ENCODE measurements around the gene MYOF. TPM values are rescaled to one million over a fixed set of nuclear protein-coding genes. Genes with fewer than 3 reads are reported as not detected.
A peak's percentile ranks its signal among the peaks of the same experiment; 100 is the strongest.

Gene MYOF
- total and polyA plus RNA-seq, 2 of the 8 experiments (the other 6 are each of a cell fraction or from before 2014, with no cell fraction given) = 0.98 to 2.3 TPM

DNA sequence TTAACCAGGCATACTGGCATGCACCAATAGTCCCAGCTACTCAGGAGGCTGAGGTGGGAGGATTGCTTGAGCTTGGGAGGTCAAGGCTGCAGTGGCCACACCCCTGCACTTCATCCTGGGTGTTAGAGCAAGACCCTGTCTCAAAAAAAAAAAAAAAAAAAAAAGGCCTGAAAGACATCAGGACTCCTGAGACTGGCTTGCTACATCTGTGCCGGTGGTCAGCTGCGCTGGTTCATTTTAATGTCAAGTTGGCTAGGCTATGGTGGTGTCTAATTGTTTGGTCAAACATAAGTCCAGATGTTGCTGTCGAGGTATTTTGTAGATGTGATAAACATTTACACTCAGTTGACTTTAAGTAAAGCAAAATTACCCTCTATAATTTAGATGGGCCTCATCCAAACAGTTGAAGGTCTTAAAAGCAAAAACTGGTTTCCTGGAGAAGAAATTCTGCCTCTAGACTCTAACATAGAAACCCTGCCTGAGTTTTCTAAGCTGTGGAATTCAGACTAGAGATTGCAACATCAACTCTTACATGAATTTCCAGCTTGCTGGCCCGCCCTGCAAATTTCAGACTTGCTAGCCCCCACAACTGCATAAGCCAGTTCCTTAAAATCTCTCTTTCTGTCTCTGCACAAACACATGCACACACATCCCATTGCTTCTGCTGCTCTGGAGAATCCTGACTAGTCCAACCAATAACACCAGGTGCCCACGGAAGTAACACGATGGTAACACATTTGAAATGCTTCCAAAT, 18.2 kb downstream of the MYOF start:
- Histone ChIP-seq H3K27ac (ENCODE audit: low read depth, low read length) (no peak overlapping the region), H3K79me2 (ENCODE audit: control insufficient read depth in 1 of 2, insufficient read depth in 2 of 2, low read length in 2 of 2) (no peaks in the 10 kb centered on the region), H3K4ac (replicated peaks; ENCODE audit: insufficient read length, low read depth, low read length) (no peak overlapping the region), H4K8ac (ENCODE audit: extremely low read depth, insufficient read depth, low read length) (no peak overlapping the region), H4K20me1 (replicated peaks in 1 of 2; ENCODE audit: control insufficient read depth in 1 of 2, insufficient read depth in 2 of 2, low read length in 2 of 2) (no peaks in the 10 kb centered on the region), H3K4me1 (replicated peaks in 1 of 4; ENCODE audit: control insufficient read depth in 3 of 4, insufficient read depth in 4 of 4, low read length in 3 of 4) (peaks cover 0 to 1% (median under 1%) of the 10 kb centered on the region in 4 experiments; a peak in 3 of 7 replicates), H3K56ac (replicated peaks; ENCODE audit: insufficient read length, low read depth, low read length) (no peak overlapping the region), H2BK20ac (ENCODE audit: low read length) (0 out of 2 replicates have a peak overlapping the region, but pooled peaks have one; percentile 32), H3K4me2 (ENCODE audit: insufficient read depth in 1 of 2, low read depth in 2 of 2, low read length in 2 of 2) (no peak overlapping the region), H4K91ac (replicated peaks; ENCODE audit: insufficient read length, low read length) (no peak overlapping the region), H2BK120ac (replicated peaks; ENCODE audit: low read depth, low read length) (no peak overlapping the region), H2BK12ac (ENCODE audit: low read depth, low read length) (no peak overlapping the region), H2AFZ (ENCODE audit: low read length) (no peak overlapping the region), H3K27me3 (replicated peaks in 1 of 4; ENCODE audit: control insufficient read depth in 3 of 4, extremely low read depth in 1 of 4, insufficient read depth in 3 of 4, low read length in 3 of 4) (no peaks in the 10 kb centered on the region), H4K5ac (ENCODE audit: insufficient read length, low read depth, low read length) (no peak overlapping the region), H3K18ac (ENCODE audit: extremely low read depth, low read length) (no peak overlapping the region), H2BK15ac (ENCODE audit: low read length) (no peak overlapping the region), H3K9me3 (ENCODE audit: insufficient read depth in 2 of 2, low read depth in 1 of 2, low read length in 1 of 2) (no peaks in the 10 kb centered on the region), H3K4me3 (ENCODE audit: extremely low read depth in 1 of 4, insufficient read depth in 2 of 4, low read depth in 3 of 4, low read length in 4 of 4) (no peak overlapping the region), H3K79me1 (ENCODE audit: low read depth, low read length) (no peaks in the 10 kb centered on the region), H2BK5ac (ENCODE audit: low read depth, low read length) (no peak overlapping the region), H3K36me3 (ENCODE audit: control insufficient read depth in 2 of 4, insufficient read depth in 4 of 4, low read length in 3 of 4) (no peaks in the 10 kb centered on the region), H3K23ac (ENCODE audit: insufficient read length) (no peak overlapping the region), H2AK5ac (ENCODE audit: low read depth, low read length) (no peak overlapping the region), H3K23me2 (ENCODE audit: low read depth, low read length) (no peaks in the 10 kb centered on the region), H3K9ac (replicated peaks in 1 of 4; ENCODE audit: extremely low read depth in 1 of 4, low read depth in 3 of 4, low read length in 3 of 4) (no peak overlapping the region), H3K14ac (ENCODE audit: insufficient read length) (no peak overlapping the region)
- no peak for FAIRE-seq
- ChIA-PET POLR2A (ENCODE audit: partially characterized antibody) (interaction anchor here (1.2 kb wide), 1 partner anchor 24 kb away, joined by 4 read pairs; no protein-coding TSS in a partner anchor), CTCF (ENCODE audit: partially characterized antibody) (interaction anchor here (1.0 to 3.1 kb wide), 9 partner anchors 11 to 191 kb away, joined by 3 to 20 read pairs (median 4); partner anchors contain the start of gene MYOF)
- no peak for DNase-seq (ENCODE audit: low read depth in 1 of 2, low spot score in 2 of 2)
- TF ChIP-seq RAD21 (IDR thresholded peaks at IDR 0.05 in 1 of 2, conservative IDR thresholded peaks at IDR 0.05 in 1 of 2; ENCODE audit: low read depth in 2 of 2, low read length in 2 of 2) (no peak), SP4 (IDR thresholded peaks at IDR 0.05; ENCODE audit: low read length) (no peak), SRF (IDR thresholded peaks at IDR 0.05; ENCODE audit: low read depth, low read length) (no peak), POLR2A (IDR thresholded peaks at IDR 0.05; ENCODE audit: control extremely low read depth in 1 of 2, low read depth in 2 of 2, low read length in 2 of 2) (no peak), TAF7 (optimal IDR thresholded peaks at IDR 0.05; ENCODE audit: borderline replicate concordance, low read depth, low read length) (no peak), NRF1 (IDR thresholded peaks at IDR 0.05; ENCODE audit: low read depth, low read length) (no peak), BACH1 (IDR thresholded peaks at IDR 0.05; ENCODE audit: low read length) (no peak), GABPA (IDR thresholded peaks at IDR 0.05; ENCODE audit: borderline replicate concordance, insufficient read depth, low read length) (no peak), CHD1 (IDR thresholded peaks at IDR 0.05; ENCODE audit: low read depth, low read length) (no peak)
- TF ChIP-seq, protein P1, sequence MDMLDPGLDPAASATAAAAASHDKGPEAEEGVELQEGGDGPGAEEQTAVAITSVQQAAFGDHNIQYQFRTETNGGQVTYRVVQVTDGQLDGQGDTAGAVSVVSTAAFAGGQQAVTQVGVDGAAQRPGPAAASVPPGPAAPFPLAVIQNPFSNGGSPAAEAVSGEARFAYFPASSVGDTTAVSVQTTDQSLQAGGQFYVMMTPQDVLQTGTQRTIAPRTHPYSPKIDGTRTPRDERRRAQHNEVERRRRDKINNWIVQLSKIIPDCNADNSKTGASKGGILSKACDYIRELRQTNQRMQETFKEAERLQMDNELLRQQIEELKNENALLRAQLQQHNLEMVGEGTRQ (IDR thresholded peaks at IDR 0.05; ENCODE audit: low read length) = no peak
- 96% methylated on average over 6 of the region's 6 CpGs; no CpG with 5 or more reads in 1 of the 2 experiments for WGBS, 2 experiments (ENCODE audit: extremely low coverage in 1 of 2, insufficient coverage in 1 of 2, insufficient read length in 1 of 2, insufficient replicate concordance in 2 of 2, low coverage in 1 of 2, low lambda C conversion rate in 2 of 2, missing lambda C conversion rate in 1 of 2)
